CD4-positive, alpha-beta T cell (primary cell): ENCODE results near the gene BAIAP2. TPM values are rescaled to one million over a fixed set of nuclear protein-coding genes. Genes with fewer than 3 reads are reported as not detected.

ENCODE experiments used
- ATAC-seq: fragments of 200-7000 bp; cut with Tn5 transposase; one replicate; pipeline ENCODE4 v1.10.0; 2022; ENCODE audit warnings: mild to moderate bottlenecking; ENCODE audit not compliant: poor library complexity
- CTCF ChIA-PET: fragments of 350-600 bp; sonication (Branson Sonifier 250); formaldehyde crosslinking; loops from one replicate; lab custom pipeline; 2021; ENCODE audit warnings: antibody characterized with exemption, inconsistent platforms; lab: Charles Lee
- POLR2A ChIA-PET: fragments of 350-600 bp; sonication (Branson Sonifier 250); formaldehyde crosslinking; loops from one replicate; lab custom pipeline; 2021; ENCODE audit warnings: antibody characterized with exemption, inconsistent platforms; lab: Charles Lee
- DNase-seq, 14 experiments: peaks; one replicate each; pipeline ENCODE4 v3.0.0-alpha.2; 2013 to 2020; ENCODE audit warnings: mixed read lengths in 2 of 14
- H3K27ac ChIP-seq, 2 donors: one replicate each; pipeline versions ENCODE4 v1.5.1 to v1.7.0; 2013; ENCODE audit warnings: low read length in 2 of 2, low read depth in 1 of 2, mild to moderate bottlenecking in 1 of 2
- H3K27me3 ChIP-seq, 2 experiments: 1 replicate in 1 of 2; 2 replicates in 1 of 2; pipeline versions ENCODE4 v1.6.1 to v1.7.0; 2013; ENCODE audit warnings: low read length in 2 of 2, control low read depth in 1 of 2, mild to moderate bottlenecking in 1 of 2, moderate library complexity in 1 of 2; ENCODE audit not compliant: insufficient read depth in 2 of 2, control insufficient read depth in 1 of 2
- H3K36me3 ChIP-seq: one replicate; pipeline ENCODE4 v1.6.1; 2013; ENCODE audit warnings: low read length, control low read depth; ENCODE audit not compliant: insufficient read depth
- H3K4me1 ChIP-seq: one replicate; pipeline ENCODE4 v1.6.1; 2013; ENCODE audit warnings: low read length, control low read depth; ENCODE audit not compliant: insufficient read depth
- H3K4me3 ChIP-seq: one replicate; pipeline ENCODE4 v1.5.1; 2013; ENCODE audit warnings: mild to moderate bottlenecking, low read length, moderate library complexity
- H3K9me3 ChIP-seq, 2 experiments: 1 replicate in 1 of 2; 2 replicates in 1 of 2; pipeline versions ENCODE4 v1.6.1 to v1.7.0; 2013; ENCODE audit warnings: low read length in 2 of 2, mild to moderate bottlenecking in 2 of 2, control low read depth in 1 of 2, moderate library complexity in 1 of 2; ENCODE audit not compliant: control insufficient read depth in 1 of 2, insufficient read depth in 1 of 2
- H3K27ac Mint-ChIP-seq: one replicate; pipeline ENCODE4 v1.8.0; 2020; ENCODE audit warnings: mixed read lengths
- H3K27me3 Mint-ChIP-seq: one replicate; pipeline ENCODE4 v1.8.0; 2021; ENCODE audit warnings: mixed read lengths
- H3K36me3 Mint-ChIP-seq: one replicate; pipeline ENCODE4 v1.8.0; 2021; ENCODE audit warnings: low read depth, mixed read lengths
- H3K4me1 Mint-ChIP-seq: one replicate; pipeline ENCODE4 v1.8.0; 2021; ENCODE audit warnings: low read depth, mixed read lengths
- H3K4me3 Mint-ChIP-seq: one replicate; pipeline ENCODE4 v1.8.0; 2020; ENCODE audit warnings: mild to moderate bottlenecking, mixed read lengths
- H3K9me3 Mint-ChIP-seq: one replicate; pipeline ENCODE4 v1.8.0; 2020; ENCODE audit warnings: mixed read lengths
- CTCF ChIP-seq: fragments of 200-600 bp; IDR thresholded peaks from one replicate; pipeline ENCODE4 v1.8.0; 2022; ENCODE audit warnings: antibody characterized with exemption, mild to moderate bottlenecking
- intact Hi-C, 2 experiments: fragments of 100-400 bp; cut with DNase I in 1 of 2; cut with micrococcal nuclease in 1 of 2; formaldehyde crosslinking; loops; one replicate each; pipeline versions ENCODE4 v1.15.1 to v1.9.0; 2023 to 2025; cut with DNase I, micrococcal nuclease
- total RNA-seq, 174 experiments: library from RNA in 2 of 174; stranded (reverse) in 2 of 174; gene quantifications; one replicate each; pipeline ENCODE4 v1.2.3 and lab custom pipeline; 2021 to 2026

Gene BAIAP2
- total RNA-seq, 2 experiments from 2014 or later = 4.2 to 4.9 TPM

- Mint-ChIP-seq H3K9me3 (no peaks in the 10 kb centered on the region), H3K36me3 (no peaks in the 10 kb centered on the region), H3K4me3 (no peak overlapping the region), H3K27me3 (no peaks in the 10 kb centered on the region), H3K27ac (no peak overlapping the region), H3K4me1 (no peaks in the 10 kb centered on the region)
- CTCF ChIA-PET = interaction anchor here (4.8 kb wide), 1 partner anchor 14 kb away, joined by 13 read pairs; no protein-coding TSS in a partner anchor
- Histone ChIP-seq H3K4me3 (no peak overlapping the region), H3K9me3 (peaks cover 0 to 13% of the 10 kb centered on the region in 2 experiments), H3K27me3 (no peaks in the 10 kb centered on the region), H3K36me3 (no peaks in the 10 kb centered on the region), H3K4me1 (peaks cover 14% of the 10 kb centered on the region), H3K27ac (no peak overlapping the region)
- TF ChIP-seq CTCF = no peak
- ATAC-seq (no peak), DNase-seq (no peak)
- POLR2A ChIA-PET = no interaction called here
- intact Hi-C loops = no loop called here
Observed at GRCh38 chr17:81115749-81116464, 81.0 kb downstream of the BAIAP2 start.

GRCh38 chr17:81116704-81117103 lies 81.8 kb downstream of the BAIAP2 start:
- peaks cover 14% of the 10 kb centered on the region for H3K4me1 ChIP-seq
- no peak for TF ChIP-seq CTCF
- Mint-ChIP-seq H3K36me3 (no peaks in the 10 kb centered on the region), H3K27me3 (no peaks in the 10 kb centered on the region), H3K4me1 (no peaks in the 10 kb centered on the region), H3K27ac (no peak overlapping the region), H3K4me3 (no peak overlapping the region), H3K9me3 (no peaks in the 10 kb centered on the region)
- intact Hi-C loops = no loop called here
- H3K4me3 ChIP-seq = no peak overlapping the region
- H3K27me3 ChIP-seq = no peaks in the 10 kb centered on the region
- H3K9me3 ChIP-seq = peaks cover 0 to 13% of the 10 kb centered on the region in 2 experiments
- ATAC-seq (no peak), DNase-seq (no peak)
- no peaks in the 10 kb centered on the region for H3K36me3 ChIP-seq
- ChIA-PET POLR2A (no interaction called here), CTCF (interaction anchor here (4.8 kb wide), 1 partner anchor 15 kb away, joined by 13 read pairs; no protein-coding TSS in a partner anchor)
- H3K27ac ChIP-seq = no peak overlapping the region

- peaks cover 0 to 13% of the 10 kb centered on the region in 2 experiments for H3K9me3 ChIP-seq
- no peak for ATAC-seq
- H3K27me3 ChIP-seq = no peaks in the 10 kb centered on the region
- no peaks in the 10 kb centered on the region for H3K27me3 Mint-ChIP-seq
- H3K4me3 ChIP-seq = no peak overlapping the region
- ChIA-PET POLR2A (no interaction called here), CTCF (interaction anchor here (4.8 kb wide), 1 partner anchor 16 kb away, joined by 13 read pairs; no protein-coding TSS in a partner anchor)
- no peaks in the 10 kb centered on the region for H3K36me3 Mint-ChIP-seq
- H3K4me3 Mint-ChIP-seq = no peak overlapping the region
- H3K36me3 ChIP-seq = no peaks in the 10 kb centered on the region
- intact Hi-C loops = no loop called here
- no peak overlapping the region for H3K27ac Mint-ChIP-seq
- H3K27ac ChIP-seq = no peak overlapping the region
- no peaks in the 10 kb centered on the region for H3K9me3 Mint-ChIP-seq
- no peak for TF ChIP-seq CTCF
- H3K4me1 Mint-ChIP-seq = no peaks in the 10 kb centered on the region
- H3K4me1 ChIP-seq = peaks cover 14% of the 10 kb centered on the region
- no peak for DNase-seq
Observed at GRCh38 chr17:81117672-81118198, 82.8 kb downstream of the BAIAP2 start.
